Esophagus squamous epithelium (tissue), 5 donors: Measurements from ENCODE around the gene CSNK1E. TPM values are rescaled to one million over a fixed set of nuclear protein-coding genes. Genes with fewer than 3 reads are reported as not detected.
A peak's percentile ranks its signal among the peaks of the same experiment; 100 is the strongest.

ENCODE experiments used
- DNase-seq: peaks from one replicate; lab custom pipeline; 2025; lab: John Stamatoyannopoulos, UW
- H3K27ac ChIP-seq, 4 donors: fragments of 200-600 bp; sonication (generic); one replicate each; pipeline ENCODE4 v1.5.1; 2016 to 2019; ENCODE audit warnings: mild to moderate bottlenecking in 1 of 4
- H3K27me3 ChIP-seq, 4 donors: fragments of 200-600 bp; sonication (generic); 1 replicate in 3 of 4; 2 replicates in 1 of 4; pipeline versions ENCODE4 v1.5.1 to v1.6.0; 2017 to 2021; ENCODE audit warnings: antibody characterized with exemption in 1 of 4
- H3K36me3 ChIP-seq, 3 donors: fragments of 200-600 bp; sonication (generic); one replicate each; pipeline ENCODE4 v1.5.1; 2016 to 2019
- H3K4me1 ChIP-seq, 3 donors: fragments of 200-600 bp; sonication (generic); one replicate each; pipeline ENCODE4 v1.5.1; 2017 to 2019
- H3K4me3 ChIP-seq, 4 donors: fragments of 200-600 bp; sonication (generic); 1 replicate in 3 of 4; 2 replicates in 1 of 4; pipeline ENCODE4 v1.5.1; 2016 to 2019; ENCODE audit warnings: mild to moderate bottlenecking in 2 of 4, moderate library complexity in 1 of 4
- H3K9me3 ChIP-seq, 3 donors: fragments of 200-600 bp; sonication (generic); one replicate each; pipeline ENCODE4 v1.5.1; 2016 to 2019
- CTCF ChIP-seq, 6 experiments: fragments of 450-650 bp in 4 of 6; fragments of 200-600 bp in 2 of 6; sonication (generic) in 2 of 6; IDR thresholded peaks; one replicate each; pipeline ENCODE4 v1.5.1; 2016 to 2019; ENCODE audit warnings: antibody characterized with exemption in 6 of 6, mild to moderate bottlenecking in 4 of 6, moderate library complexity in 4 of 6
- POLR2A ChIP-seq, 4 donors: fragments of 450-650 bp; IDR thresholded peaks; one replicate each; pipeline ENCODE4 v1.6.1; 2017; ENCODE audit warnings: antibody characterized with exemption in 4 of 4, mild to moderate bottlenecking in 4 of 4, moderate library complexity in 3 of 4
- WGBS, 2 donors: methylation state at CpG; one replicate each; pipeline ENCODE4 v1.1.5; 2018; 5-methylcytosine and 5-hydroxymethylcytosine counted together
- intact Hi-C: fragments of 100-400 bp; cut with DNase I; formaldehyde crosslinking; loops from one replicate; pipeline ENCODE4 v1.15.0; 2022
- total RNA-seq, 4 donors: library from RNA; depleted of rRNA; stranded (reverse); fragments of >200 nt; gene quantifications; one replicate each; pipeline ENCODE4 v1.1.0, GENCODE V29; 2016
- donor health status: DM: yes; HTN: yes; CAD: no.

The CSNK1E gene
- total RNA-seq, 4 donors from 2014 or later: 40.8 to 94.4 (median 55.9) TPM

- DNase-seq: no peak
- no peak for TF ChIP-seq POLR2A (IDR thresholded peaks at IDR 0.05)
- TF ChIP-seq CTCF (IDR thresholded peaks at IDR 0.05): no peak
- H3K36me3 ChIP-seq: peaks cover 0 to 20% (median 0%) of the 10 kb centered on the region in 3 donors
- WGBS, 2 donors: 57 to 67% methylated on average over 1 to 3 of the region's 6 CpGs
- no peak overlapping the region for H3K27ac ChIP-seq
- peaks cover 12 to 80% (median 43%) of the 10 kb centered on the region in 3 donors for H3K4me1 ChIP-seq
- intact Hi-C loops: no loop called here
- no peak overlapping the region for H3K4me3 ChIP-seq
- no peaks in the 10 kb centered on the region for H3K27me3 ChIP-seq
- H3K9me3 ChIP-seq: no peaks in the 10 kb centered on the region
Observed at GRCh38 chr22:38264322-38264843, 52.9 kb downstream of the CSNK1E start.

GRCh38 chr22:38262051-38262795 is 55.0 kb downstream of the CSNK1E start:
- Histone ChIP-seq H3K4me3 (no peak overlapping the region), H3K36me3 (peaks cover 0 to 20% (median 0%) of the 10 kb centered on the region in 3 donors), H3K27ac (peak overlapping the region in 3 of 4 donors; percentile 79 to 89 (median 82)), H3K4me1 (peaks cover 12 to 82% (median 52%) of the 10 kb centered on the region in 3 donors), H3K9me3 (no peaks in the 10 kb centered on the region), H3K27me3 (no peaks in the 10 kb centered on the region)
- DNase-seq: no peak
- TF ChIP-seq CTCF (IDR thresholded peaks at IDR 0.05) (peak; percentile 45 to 77 (median 52)), POLR2A (IDR thresholded peaks at IDR 0.05) (no peak)
- WGBS, 2 donors: 46 to 62% methylated on average over 19 to 20 of the region's 20 CpGs
- intact Hi-C loops: no loop called here

GRCh38 chr22:38260761-38261681 is 56.2 kb downstream of the CSNK1E start:
- Histone ChIP-seq H3K9me3 (no peaks in the 10 kb centered on the region), H3K36me3 (peaks cover 0 to 20% (median 0%) of the 10 kb centered on the region in 3 donors), H3K4me1 (peaks cover 9 to 81% (median 51%) of the 10 kb centered on the region in 3 donors), H3K4me3 (peak overlapping the region in 2 of 4 donors; percentile 8 to 19), H3K27me3 (no peaks in the 10 kb centered on the region), H3K27ac (peak overlapping the region; percentile 51 to 89 (median 80))
- TF ChIP-seq CTCF (IDR thresholded peaks at IDR 0.05): no peak
- no peak for TF ChIP-seq POLR2A (IDR thresholded peaks at IDR 0.05)
- no peak for DNase-seq
- intact Hi-C loops: no loop called here
- WGBS, 2 donors: 50 to 60% methylated on average over 8 to 10 of the region's 15 CpGs

GRCh38 chr22:38259370-38259769 is 57.9 kb downstream of the CSNK1E start:
- H3K27me3 ChIP-seq: no peaks in the 10 kb centered on the region
- TF ChIP-seq POLR2A (IDR thresholded peaks at IDR 0.05) (no peak), CTCF (IDR thresholded peaks at IDR 0.05) (no peak)
- H3K4me3 ChIP-seq: no peak overlapping the region
- H3K9me3 ChIP-seq: no peaks in the 10 kb centered on the region
- H3K27ac ChIP-seq: peak overlapping the region in 3 of 4 donors; percentile 74 to 82 (median 79)
- intact Hi-C loops: no loop called here
- no peak for DNase-seq
- peaks cover 0 to 17% (median 0%) of the 10 kb centered on the region in 3 donors for H3K36me3 ChIP-seq
- 78 to 86% methylated on average over 8 of the region's 8 CpGs for WGBS, 2 donors
- peaks cover 6 to 72% (median 47%) of the 10 kb centered on the region in 3 donors for H3K4me1 ChIP-seq
